GM21619 (cell line): Measurements from ENCODE around the gene FAM83B.
"Not testable (repeated sequence)": the region's sequence is repeated elsewhere in the genome, so short reads cannot be mapped to it uniquely, and the experiment has no call there.

Experiments used
- ATAC-seq: cut with Tn5 transposase; IDR thresholded peaks from one replicate; pipeline ENCODE4 v1.9.1; 2021; ENCODE audit not compliant: unreplicated experiment

The FAM83B gene

DNA sequence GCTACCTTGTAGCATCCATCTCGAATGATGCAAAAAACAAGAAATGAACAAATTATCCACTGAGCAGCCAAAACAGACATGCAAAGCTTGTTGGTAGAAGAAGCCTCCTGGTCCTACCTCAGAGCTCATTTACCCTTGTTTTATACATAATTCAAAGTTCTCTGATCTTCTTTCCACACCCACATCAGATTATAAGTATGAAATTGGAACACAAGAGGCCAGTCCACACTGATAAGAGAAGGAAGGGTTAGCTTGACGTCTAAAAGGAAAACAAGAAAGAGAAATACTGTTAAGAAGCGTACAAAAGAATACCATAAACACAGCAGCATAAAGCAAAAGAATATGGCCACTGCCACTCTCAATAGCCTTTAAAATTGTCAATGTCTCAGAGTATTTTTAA is 49.7 kb downstream of the FAM83B start:
- ATAC-seq: no peak

GRCh38 chr6:54897462-54898189 is 51.1 kb downstream of the FAM83B start:
- ATAC-seq: no peak

- no peak for ATAC-seq
These were observed 52.2 kb downstream of the FAM83B start for GRCh38 chr6:54898767-54899166.

- no peak for ATAC-seq
These were observed 52.9 kb downstream of the FAM83B start for GRCh38 chr6:54899442-54899841.

DNA sequence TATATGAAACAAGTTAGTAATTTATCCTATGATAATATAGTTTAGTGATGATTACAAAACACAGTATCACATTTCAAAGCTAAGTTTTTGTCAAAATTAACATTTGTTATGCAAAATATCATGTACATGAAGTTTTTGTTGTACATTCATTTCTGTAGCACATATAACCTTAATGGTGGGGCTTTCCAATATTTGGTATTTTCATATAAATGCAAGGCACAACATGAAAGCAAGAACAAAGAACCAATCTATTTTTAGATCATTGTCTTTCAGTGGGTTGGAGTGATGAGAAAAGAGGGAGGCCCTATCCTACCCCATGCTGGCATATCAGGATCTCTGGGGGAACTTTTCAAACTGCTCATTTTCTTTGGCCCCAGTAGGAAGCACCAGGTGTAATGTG is 53.4 kb downstream of the FAM83B start:
- no peak for ATAC-seq

- no peak for ATAC-seq
These were observed 54.1 kb downstream of the FAM83B start for GRCh38 chr6:54900666-54901065.

DNA sequence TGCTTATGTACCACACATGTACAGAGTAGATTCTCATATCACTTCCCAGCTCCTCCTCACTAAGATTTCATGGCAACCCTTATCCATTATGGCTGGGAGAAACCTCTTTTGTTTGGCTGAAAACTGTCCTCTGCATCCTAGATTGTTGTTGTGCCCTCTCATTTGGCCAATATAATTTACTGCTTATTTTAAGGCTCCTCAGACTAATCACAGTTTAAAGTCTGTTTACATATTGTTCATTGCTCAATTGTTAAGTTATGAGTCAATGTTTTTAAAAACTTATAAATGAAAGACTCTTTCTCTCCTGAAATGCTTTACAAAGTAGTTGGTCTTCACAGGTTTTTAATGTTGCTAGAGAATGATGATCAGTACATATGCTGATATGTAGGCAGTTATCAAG is 57.3 kb downstream of the FAM83B start:
- no peak for ATAC-seq

DNA sequence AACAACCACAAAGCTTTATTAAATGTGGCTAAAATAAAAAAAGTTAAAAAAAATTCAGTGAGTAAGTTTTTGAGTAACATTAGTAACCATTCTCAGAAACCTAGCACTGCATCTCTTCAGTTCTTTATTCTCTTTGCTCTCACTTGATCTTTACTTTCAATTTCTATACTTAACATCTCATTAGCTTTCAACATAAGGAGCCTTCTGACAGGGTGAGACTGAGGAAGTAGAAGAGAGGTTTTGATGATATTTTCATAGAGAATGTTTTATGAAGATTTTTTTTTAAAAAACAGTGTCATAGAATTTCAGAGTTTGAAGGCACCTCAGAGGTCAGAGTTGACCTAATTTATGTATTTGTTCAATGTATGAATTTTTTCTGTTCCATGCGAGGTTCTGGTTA is 60.8 kb downstream of the FAM83B start:
- no peak for ATAC-seq

DNA sequence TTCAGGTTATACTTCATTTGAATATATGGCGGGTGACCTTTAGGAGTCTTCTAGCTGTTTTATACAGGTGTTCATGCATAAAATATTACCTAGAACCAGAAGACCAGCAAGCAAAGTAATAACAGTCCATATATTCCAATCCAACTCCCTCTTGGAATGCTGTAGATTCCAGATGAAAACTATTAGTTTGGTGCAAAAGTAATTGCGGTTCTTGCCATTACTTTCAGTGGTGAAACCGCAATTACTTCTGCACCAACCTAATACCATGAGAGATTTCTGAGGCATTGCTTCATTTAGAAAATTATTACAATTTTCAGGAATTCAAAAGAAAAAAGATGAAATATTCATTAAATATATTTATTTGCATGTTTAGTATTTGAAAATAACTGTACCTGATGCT is 62.6 kb downstream of the FAM83B start:
- ATAC-seq: no peak

GRCh38 chr6:54910431-54910884 is 63.9 kb downstream of the FAM83B start:
- ATAC-seq: no peak

- no peak for ATAC-seq
These were observed 64.3 kb downstream of the FAM83B start for GRCh38 chr6:54910921-54911320.

DNA sequence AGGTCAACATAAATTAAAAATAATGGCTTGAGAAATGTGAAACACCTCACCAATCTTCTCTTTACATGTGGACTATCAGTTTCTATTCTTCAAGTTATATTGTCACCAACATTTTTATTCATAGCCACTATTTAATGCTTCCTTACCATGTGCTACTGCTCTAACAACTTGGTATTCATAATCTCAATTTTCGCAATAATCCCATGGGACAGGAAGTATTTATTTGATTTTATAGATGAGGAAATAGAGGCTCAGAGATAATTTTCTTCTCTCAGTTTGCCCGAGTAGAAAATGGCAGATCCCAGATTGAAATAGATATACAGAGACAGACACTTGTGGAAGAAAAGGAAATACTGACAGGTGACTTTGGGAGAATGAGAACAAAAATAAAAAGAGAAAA is 66.6 kb downstream of the FAM83B start:
- ATAC-seq: no peak

GRCh38 chr6:54916858-54917257 is 70.3 kb downstream of the FAM83B start:
- ATAC-seq: no peak

DNA sequence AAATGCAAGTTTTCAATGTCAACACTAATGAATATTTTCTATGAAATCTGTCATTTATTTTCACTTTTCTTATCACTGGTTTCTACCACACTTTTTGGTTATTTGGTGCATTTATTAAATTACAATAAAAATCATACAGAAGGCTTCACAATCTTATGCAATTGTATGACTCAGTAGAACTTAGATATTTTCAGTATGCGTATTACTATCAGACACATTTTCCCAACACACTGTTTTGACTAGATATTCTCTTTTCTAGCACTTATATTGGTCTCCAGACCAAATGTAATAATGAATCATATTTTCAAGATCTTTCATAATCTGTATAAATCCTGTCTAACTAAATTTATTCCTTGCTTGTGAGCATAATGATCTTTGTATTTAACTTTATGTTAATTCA is 74.1 kb downstream of the FAM83B start:
- ATAC-seq: no peak

DNA sequence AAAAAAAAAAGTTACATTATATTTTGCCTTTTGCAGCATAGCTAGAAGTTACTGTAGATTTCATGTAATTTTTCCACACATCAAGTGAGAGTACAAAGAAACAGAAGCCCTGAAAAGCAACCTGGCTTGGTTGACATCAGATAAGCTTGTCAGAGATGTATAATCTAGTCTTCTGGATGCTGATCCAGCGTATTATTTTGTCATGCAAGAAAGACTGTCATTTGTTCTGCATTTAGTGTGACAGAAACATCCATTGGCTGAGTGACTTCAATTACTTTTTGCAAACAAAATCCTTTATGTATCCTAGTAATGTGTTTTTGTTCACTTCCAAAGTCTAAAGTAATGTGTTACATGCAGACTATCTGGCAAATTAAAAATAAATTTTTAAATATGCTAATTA is 75.3 kb downstream of the FAM83B start:
- ATAC-seq: no peak

DNA sequence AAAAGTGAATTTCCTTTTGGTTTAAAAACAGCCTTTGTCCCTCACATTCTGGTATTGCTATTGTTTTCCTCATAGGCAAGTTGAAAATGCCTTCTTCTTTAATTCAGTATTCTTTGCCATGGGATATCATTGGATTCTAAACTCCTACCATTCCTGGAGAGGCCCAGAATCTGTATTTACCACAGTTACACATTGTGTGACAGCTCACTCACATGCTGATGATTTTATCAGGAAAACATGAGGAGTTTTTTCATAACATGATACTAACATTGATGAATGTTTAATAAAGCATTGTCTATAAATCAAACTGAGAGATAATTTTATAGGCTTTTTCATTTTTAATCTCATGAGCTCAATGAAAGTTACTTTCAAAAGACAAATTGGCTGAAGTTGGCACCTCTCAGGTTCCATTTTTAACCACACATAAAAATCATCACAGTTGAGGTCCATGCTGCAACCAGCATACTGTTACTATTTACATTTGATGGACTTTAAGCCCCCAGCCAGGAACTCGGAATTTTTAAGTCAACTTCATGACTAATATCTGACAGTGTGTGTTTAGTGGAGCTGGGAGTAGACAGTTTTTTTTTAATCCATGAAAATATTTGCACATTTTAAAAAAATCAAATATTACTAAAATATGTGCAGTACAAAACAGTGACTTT is 82.8 kb downstream of the FAM83B start:
- ATAC-seq: no peak

- no peak for ATAC-seq
These were observed 86.1 kb downstream of the FAM83B start for GRCh38 chr6:54932622-54933021.

- no peak for ATAC-seq
These were observed 89.2 kb downstream of the FAM83B start for GRCh38 chr6:54935739-54936138.

DNA sequence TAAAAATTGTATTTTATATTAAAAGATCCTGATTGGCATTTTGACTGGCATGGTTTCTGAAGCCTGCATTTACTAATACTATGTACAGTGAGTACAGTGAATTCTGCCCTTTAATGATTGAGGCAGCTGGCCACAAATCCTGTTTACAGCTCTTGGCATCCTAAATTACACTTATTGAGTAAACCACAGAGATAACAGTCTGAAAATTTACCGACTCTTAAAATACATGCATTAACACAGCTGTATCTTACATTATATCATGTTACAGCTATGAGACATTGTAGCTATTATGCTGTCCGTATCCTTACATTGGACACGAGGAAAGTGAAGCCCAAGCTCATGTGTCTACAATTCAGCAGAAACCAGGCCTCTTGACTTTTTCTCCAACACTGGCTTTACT is 90.8 kb downstream of the FAM83B start:
- no peak for ATAC-seq

GRCh38 chr6:54957698-54958097 is 111.1 kb downstream of the FAM83B start:
- no peak for ATAC-seq

- ATAC-seq: no peak
These were observed 111.9 kb downstream of the FAM83B start for GRCh38 chr6:54958446-54958845.

DNA sequence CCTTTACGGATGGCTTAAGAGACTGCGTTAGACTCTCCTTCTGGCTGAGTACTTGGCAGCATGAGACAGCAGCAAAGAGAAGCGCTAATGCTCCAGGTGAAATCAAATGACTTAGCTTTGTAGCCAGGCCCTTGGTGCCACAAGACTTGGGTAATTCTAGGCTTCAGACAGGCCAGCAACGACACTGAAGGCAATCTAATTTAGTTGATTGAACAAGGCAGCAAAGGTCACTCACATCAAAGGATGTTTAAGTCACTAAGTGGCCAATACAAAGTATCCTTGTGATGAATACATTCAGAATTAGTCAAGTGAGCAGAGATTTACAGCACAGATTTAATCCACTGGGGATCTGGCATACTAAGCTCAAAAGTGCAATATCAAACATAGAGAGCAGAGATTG is 113.2 kb downstream of the FAM83B start:
- no peak for ATAC-seq

DNA sequence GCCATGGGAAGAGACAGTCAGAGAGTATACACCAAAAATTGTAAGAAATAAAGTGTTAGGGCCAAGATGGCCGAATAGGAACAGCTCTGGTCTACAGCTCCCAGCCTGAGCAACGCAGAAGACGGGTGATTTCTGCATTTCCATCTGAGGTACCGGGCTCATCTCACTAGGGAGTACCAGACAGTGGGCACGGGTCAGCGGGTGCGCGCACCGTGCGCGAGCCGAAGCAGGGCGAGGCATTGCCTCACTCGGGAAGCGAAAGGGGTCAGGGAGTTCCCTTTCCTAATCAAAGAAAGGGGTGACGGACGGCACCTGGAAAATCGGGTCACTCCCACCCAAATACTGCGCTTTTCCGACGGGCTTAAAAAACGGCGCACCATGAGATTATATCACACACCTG is 114.8 kb downstream of the FAM83B start:
- ATAC-seq: not testable (repeated sequence)
